Measurements from ENCODE around the gene GNG12.

Gene GNG12

GRCh38 chr1:67869233-67869632 is 36.0 kb upstream of the GNG12 start:
- Mint-ChIP-seq H3K9me3 (peaks cover 7% of the 10 kb centered on the region), H3K27me3 (ENCODE audit: low read depth) (no peaks in the 10 kb centered on the region), H3K4me1 (no peaks in the 10 kb centered on the region), H3K4me3 (no peak overlapping the region), H3K27ac (no peak overlapping the region), H3K36me3 (ENCODE audit: low read depth) (no peaks in the 10 kb centered on the region)
- no peak for TF ChIP-seq CTCF (IDR thresholded peaks at IDR 0.05; ENCODE audit: unreplicated experiment in 3 of 3)

- no peak overlapping the region for H3K4me3 Mint-ChIP-seq
- TF ChIP-seq CTCF (IDR thresholded peaks at IDR 0.05; ENCODE audit: unreplicated experiment in 3 of 3) = no peak
- no peak overlapping the region for H3K27ac Mint-ChIP-seq
- no peaks in the 10 kb centered on the region for H3K27me3 Mint-ChIP-seq (ENCODE audit: low read depth)
- peaks cover 5% of the 10 kb centered on the region for H3K4me1 Mint-ChIP-seq
- H3K9me3 Mint-ChIP-seq = no peaks in the 10 kb centered on the region
- H3K36me3 Mint-ChIP-seq (ENCODE audit: low read depth) = no peaks in the 10 kb centered on the region
Measured at GRCh38 chr1:67863637-67864036, 30.4 kb upstream of the GNG12 start.

GRCh38 chr1:67862685-67863084 is 29.4 kb upstream of the GNG12 start:
- Mint-ChIP-seq H3K4me1 (peaks cover 5% of the 10 kb centered on the region), H3K27me3 (ENCODE audit: low read depth) (no peaks in the 10 kb centered on the region), H3K27ac (no peak overlapping the region), H3K9me3 (no peaks in the 10 kb centered on the region), H3K36me3 (ENCODE audit: low read depth) (no peaks in the 10 kb centered on the region), H3K4me3 (no peak overlapping the region)
- TF ChIP-seq CTCF (IDR thresholded peaks at IDR 0.05; ENCODE audit: unreplicated experiment in 3 of 3) = no peak

- H3K4me3 Mint-ChIP-seq = no peak overlapping the region
- TF ChIP-seq CTCF (IDR thresholded peaks at IDR 0.05; ENCODE audit: unreplicated experiment in 3 of 3) = no peak
- no peaks in the 10 kb centered on the region for H3K9me3 Mint-ChIP-seq
- H3K36me3 Mint-ChIP-seq (ENCODE audit: low read depth) = no peaks in the 10 kb centered on the region
- H3K27ac Mint-ChIP-seq = no peak overlapping the region
- H3K4me1 Mint-ChIP-seq = peaks cover 5% of the 10 kb centered on the region
- H3K27me3 Mint-ChIP-seq (ENCODE audit: low read depth) = no peaks in the 10 kb centered on the region
Measured at GRCh38 chr1:67861856-67862516, 28.7 kb upstream of the GNG12 start.

GRCh38 chr1:67860776-67861175 is 27.5 kb upstream of the GNG12 start:
- no peak for TF ChIP-seq CTCF (IDR thresholded peaks at IDR 0.05; ENCODE audit: unreplicated experiment in 3 of 3)
- no peaks in the 10 kb centered on the region for H3K9me3 Mint-ChIP-seq
- H3K36me3 Mint-ChIP-seq (ENCODE audit: low read depth) = no peaks in the 10 kb centered on the region
- no peak overlapping the region for H3K4me3 Mint-ChIP-seq
- H3K27me3 Mint-ChIP-seq (ENCODE audit: low read depth) = no peaks in the 10 kb centered on the region
- H3K4me1 Mint-ChIP-seq = peaks cover 11% of the 10 kb centered on the region
- no peak overlapping the region for H3K27ac Mint-ChIP-seq

- no peaks in the 10 kb centered on the region for H3K36me3 Mint-ChIP-seq (ENCODE audit: low read depth)
- peaks cover 17% of the 10 kb centered on the region for H3K4me1 Mint-ChIP-seq
- H3K27ac Mint-ChIP-seq = no peak overlapping the region
- H3K9me3 Mint-ChIP-seq = no peaks in the 10 kb centered on the region
- no peaks in the 10 kb centered on the region for H3K27me3 Mint-ChIP-seq (ENCODE audit: low read depth)
- no peak overlapping the region for H3K4me3 Mint-ChIP-seq
- no peak for TF ChIP-seq CTCF (IDR thresholded peaks at IDR 0.05; ENCODE audit: unreplicated experiment in 3 of 3)
Measured at GRCh38 chr1:67856921-67857320, 23.7 kb upstream of the GNG12 start.

Measured in nephron (organoid).